Measurements from ENCODE around the gene DOCK4.
A peak's percentile ranks its signal among the peaks of the same experiment; 100 is the strongest.

Gene DOCK4

DNA sequence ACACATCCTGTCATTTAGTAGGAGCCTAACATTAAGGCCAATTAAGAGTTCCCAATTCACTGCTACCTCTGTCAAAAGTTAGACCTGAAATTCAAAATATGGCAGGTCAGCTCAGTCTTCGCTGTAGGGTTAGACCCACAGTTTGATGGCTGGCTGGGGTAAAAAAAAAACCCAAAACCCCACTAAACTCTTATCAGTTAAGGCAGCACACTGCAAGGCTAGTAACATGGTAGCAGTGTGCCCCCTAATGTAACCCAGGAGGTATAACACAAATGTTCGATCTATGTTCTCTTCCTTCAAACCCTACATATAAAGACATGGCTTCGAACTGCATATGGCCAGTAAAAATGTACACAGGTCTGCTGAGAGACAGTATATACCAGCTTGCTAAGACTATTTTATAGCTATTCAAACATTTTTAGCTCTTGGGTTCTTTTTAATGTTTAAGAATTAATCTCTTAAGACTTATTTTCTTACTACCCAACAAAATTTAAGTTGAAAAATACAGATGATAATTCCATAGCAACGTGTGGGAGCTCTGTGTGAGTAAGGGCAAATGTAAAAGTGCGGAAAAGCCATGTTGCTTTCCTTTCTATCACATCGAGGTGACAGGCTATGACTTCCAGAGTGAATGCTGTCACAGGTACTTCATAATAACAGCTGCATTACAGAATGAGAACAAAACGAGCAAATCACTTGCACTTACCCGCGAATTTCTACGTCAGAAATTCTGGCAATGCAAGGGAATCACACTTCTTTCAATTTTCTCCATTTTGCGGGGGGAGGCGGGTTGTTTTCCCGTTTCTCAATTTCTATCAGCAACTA lies 475.5 kb downstream of the DOCK4 start:
- DNase-seq (ENCODE audit: low read depth) = peak; percentile 50

DNA sequence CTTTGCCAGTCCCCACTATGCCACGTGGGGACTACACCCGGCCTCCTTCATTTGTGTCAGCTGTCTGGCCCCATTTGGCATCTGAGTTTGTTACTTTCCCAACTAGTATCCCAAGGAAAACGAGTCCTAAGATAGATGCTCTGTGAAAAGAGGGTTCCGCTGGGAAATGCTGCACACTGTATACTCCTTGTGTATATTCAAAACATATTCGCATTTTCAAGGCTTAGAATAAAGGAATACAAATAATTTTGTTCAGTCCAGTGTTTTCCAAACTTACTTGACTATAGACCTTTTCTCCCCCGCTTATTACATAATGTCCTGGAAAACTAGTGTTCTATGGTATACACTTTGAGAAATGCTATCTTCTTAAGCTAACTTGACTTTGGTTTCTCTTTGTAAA lies 476.1 kb downstream of the DOCK4 start:
- DNase-seq (ENCODE audit: low read depth) = no peak

- DNase-seq (ENCODE audit: low read depth) = no peak
Measured at GRCh38 chr7:111729483-111729882, 476.7 kb downstream of the DOCK4 start.

GRCh38 chr7:111728635-111728995 lies 477.6 kb downstream of the DOCK4 start:
- DNase-seq (ENCODE audit: low read depth) = no peak

GRCh38 chr7:111727905-111728634 lies 478.1 kb downstream of the DOCK4 start:
- no peak for DNase-seq (ENCODE audit: low read depth)

GRCh38 chr7:111718886-111719285 lies 487.3 kb downstream of the DOCK4 start:
- no peak for DNase-seq (ENCODE audit: low read depth)

- DNase-seq (ENCODE audit: low read depth) = no peak
Measured at GRCh38 chr7:111711426-111712065, 494.7 kb downstream of the DOCK4 start.

DNA sequence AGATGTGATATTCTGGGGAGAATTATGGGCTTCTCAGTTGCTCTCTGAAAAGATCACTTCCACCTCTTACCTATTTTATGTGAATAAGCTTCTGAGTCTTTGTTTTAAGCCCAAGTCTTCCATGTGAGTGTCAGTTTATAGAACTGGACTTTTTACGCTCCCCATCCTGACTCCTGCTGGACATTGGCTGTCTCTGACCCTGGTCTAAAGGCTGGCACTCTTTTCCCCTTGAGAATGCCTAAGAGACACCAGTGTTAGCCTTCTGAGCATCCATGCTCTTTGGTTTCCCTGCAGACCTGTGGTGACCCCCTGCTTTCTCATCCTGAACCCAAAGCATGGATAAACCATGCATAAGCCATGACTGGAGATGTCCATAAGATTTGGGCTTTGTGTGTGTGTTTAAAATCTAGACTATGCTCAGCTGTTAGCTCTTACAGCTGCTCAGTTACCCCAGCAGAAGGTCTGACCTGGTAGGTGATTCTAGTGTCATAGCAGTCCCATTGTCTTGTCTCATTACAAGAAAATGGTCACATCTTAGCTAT lies 495.3 kb downstream of the DOCK4 start:
- no peak for DNase-seq (ENCODE audit: low read depth)

- DNase-seq (ENCODE audit: low read depth) = peak; percentile 31
Measured at GRCh38 chr7:111708072-111708471, 498.1 kb downstream of the DOCK4 start.

DNA sequence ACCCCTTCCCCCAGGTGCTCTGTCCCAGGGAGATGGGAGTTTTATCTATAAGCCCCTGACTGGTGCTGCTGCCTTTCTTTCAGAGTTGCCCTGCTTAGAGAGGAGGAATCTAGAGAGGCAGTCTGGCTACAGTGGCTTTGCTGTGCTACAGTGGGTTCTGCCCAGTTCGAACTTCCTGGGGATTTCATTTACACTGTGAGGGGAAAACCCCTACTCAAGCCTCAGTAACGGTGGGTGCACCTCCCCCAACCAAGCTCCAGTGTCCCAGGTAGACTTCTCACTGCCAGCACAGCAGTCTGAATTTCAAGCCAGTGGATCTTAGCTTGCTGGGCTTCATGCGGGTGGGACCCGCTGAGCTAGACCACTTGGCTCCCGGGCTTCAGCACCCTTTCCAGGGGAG lies 500.4 kb downstream of the DOCK4 start:
- DNase-seq (ENCODE audit: low read depth) = no peak

- DNase-seq (ENCODE audit: low read depth) = peak; percentile 56
Measured at GRCh38 chr7:111697771-111698170, 508.4 kb downstream of the DOCK4 start.

- no peak for DNase-seq (ENCODE audit: low read depth)
Measured at GRCh38 chr7:111694376-111694775, 511.8 kb downstream of the DOCK4 start.

DNA sequence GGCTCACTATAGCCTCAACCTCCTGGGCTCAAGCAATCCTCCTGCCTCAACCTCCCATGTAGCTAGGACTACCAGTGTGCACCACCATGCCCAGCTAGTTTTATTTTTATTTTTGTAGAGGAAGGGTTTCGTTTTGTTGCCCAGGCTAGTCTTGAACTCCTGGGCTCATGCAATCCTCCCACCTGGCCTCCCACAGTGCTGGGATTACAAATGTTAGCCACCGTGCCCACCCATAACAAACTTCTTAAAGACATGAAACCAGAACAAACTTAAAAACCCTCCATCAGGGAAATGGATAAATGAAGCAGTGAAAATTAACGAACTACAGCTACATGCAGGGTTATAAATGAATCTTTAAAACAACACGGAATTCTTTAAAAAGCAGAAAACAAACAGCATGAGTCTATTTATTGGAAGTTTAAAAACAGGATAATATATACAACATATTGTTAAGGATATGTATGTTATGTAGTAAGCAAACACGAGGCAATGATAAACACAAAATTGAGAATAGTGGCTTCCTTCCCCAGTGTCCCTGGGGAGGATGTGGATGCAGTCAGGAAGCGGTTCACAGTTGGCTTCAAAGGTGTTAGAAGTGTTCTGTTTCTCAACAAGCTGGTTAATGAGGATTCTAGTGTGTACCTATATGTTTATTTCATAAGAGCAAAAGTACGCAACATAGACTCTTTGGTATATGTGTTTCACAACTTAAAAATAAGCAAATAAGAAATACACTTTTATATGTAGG lies 515.7 kb downstream of the DOCK4 start:
- DNase-seq (ENCODE audit: low read depth) = no peak

DNA sequence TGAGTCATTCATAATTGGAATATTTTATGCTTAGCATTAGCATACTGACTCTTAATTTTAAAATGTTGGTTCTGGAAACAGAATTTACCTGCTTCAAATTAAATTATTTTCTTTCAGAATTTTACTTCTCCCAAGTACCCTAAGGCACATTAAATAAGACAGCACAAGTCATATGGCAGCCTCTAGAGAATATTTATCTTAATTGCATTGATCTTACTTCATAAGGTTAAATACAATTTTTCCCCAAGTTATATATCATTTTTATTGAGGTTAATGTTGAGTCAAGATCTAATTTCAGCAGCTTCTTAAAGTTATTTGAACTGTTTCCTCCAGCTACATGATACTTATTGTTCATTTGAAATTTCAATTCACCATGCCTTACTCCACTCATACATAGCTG lies 520.9 kb downstream of the DOCK4 start:
- DNase-seq (ENCODE audit: low read depth) = no peak

- peak; percentile 33 for DNase-seq (ENCODE audit: low read depth)
Measured at GRCh38 chr7:111682588-111683340, 523.4 kb downstream of the DOCK4 start.

DNA sequence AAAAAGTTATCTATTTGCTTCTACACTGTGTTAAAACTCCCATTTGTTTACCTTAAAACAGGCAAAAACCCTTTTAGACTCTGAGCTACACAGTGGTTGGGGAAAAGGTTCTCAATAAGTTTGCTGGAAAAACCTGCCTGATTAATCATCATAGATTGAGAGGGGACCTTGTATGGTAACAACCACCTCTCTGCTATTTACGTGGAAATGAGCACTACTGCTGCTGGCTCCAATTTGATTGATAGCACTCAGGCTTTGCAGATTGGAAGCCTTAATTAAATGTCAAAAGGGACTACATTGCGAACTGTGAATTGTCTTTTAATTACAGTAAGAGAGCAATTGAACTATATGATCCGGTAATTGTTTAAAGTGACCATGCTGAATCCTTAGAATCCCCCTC lies 525.0 kb downstream of the DOCK4 start:
- no peak for DNase-seq (ENCODE audit: low read depth)

DNA sequence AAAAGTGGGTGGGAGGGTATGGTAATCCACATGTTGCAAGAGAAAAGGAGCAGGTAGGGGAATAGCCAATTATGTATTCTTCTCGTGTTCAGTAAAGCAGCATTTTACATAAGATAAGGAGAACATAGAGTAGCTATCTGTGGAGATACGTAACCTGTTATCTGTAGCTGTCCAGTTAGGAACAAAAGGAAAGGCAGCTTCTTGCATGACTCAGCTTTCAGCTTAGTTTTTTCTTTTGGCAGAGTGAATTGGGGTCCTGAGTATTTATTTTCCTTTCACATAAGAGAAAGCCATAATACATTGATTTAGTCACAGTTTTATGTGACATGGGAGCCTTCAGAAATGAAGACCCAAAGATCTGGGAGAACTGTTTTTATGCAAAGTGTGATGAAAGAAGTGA lies 527.2 kb downstream of the DOCK4 start:
- DNase-seq (ENCODE audit: low read depth) = no peak

DNA sequence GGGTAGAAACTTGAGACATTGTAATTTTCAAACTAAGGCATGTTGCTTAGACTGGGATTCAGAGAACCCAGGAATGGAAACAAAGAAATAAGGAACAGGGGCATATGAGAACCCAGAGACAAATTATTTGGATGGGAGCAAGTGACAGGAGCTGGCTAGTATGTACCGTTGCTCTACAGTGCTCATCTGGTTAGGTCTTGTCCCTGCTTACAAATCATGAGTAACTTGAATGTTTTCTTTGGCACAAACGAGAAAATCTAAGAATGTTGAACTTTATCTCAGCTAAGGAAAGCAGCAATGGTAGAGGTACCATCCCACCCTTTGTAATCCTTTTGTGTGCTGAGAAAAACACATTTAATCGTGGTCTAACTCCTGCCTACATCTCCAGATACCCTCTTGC lies 527.9 kb downstream of the DOCK4 start:
- peak; percentile 28 for DNase-seq (ENCODE audit: low read depth)

GRCh38 chr7:111677848-111678247 lies 528.4 kb downstream of the DOCK4 start:
- no peak for DNase-seq (ENCODE audit: low read depth)

DNA sequence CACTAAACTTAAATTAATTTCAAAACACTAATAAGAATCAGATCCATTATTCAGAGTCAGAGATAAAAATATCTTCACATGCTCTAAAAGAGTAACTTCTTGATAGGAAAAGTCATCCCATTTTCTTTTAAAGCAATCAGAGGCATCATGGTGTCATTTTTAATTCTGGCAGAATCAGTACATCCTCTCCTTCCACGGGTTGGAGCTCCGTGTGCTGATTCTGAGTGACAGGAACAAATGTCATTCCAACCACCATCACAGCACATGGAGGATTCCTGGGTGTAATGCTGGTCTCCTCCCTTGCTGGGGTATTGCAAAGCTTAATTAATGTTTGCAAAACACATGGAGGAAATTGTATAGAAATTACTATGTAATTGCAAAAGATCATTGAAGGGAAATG lies 529.4 kb downstream of the DOCK4 start:
- no peak for DNase-seq (ENCODE audit: low read depth)
